OCI-LY1 (cell line): ENCODE results near the gene EPB41L1.

Experiments
- CTCF ChIP-seq: fragments of 200-600 bp; sonication (generic), shearing (Covaris generic); IDR thresholded peaks from 2 replicates; pipeline ENCODE4 v1.5.1; 2017; ENCODE audit warnings: mild to moderate bottlenecking, antibody characterized with exemption, low read length, moderate library complexity, mixed read lengths
- EZH2 ChIP-seq: fragments of 200-600 bp; sonication (generic), shearing (Covaris generic); IDR thresholded peaks from 2 replicates; pipeline ENCODE4 v1.8.0; 2017; ENCODE audit warnings: borderline replicate concordance, mixed run types, mild to moderate bottlenecking, antibody characterized with exemption, low read length, moderate library complexity, mixed read lengths

DNA sequence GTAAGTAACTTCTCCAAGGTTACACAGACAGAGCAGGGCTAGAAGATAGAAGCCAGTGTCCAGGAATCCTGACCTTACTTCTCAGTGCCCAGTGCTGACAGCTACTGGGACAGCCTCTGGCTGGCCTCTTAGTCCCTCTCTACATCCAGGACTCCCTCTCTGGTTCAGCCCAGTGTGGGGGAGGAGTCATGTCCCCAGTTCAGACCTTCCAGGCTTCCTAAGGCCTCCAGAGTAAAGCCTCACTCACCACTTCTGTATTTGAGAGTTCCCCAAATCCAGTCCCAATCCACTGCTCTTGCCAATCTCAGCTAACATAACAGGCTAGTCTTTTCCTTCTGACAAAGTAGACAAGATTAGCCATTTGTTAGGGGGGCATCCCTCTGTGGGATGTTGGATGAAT is 36.9 kb upstream of the EPB41L1 start:
- TF ChIP-seq CTCF (no peak), EZH2 (no peak)
